A673 (cell line): ENCODE data around the gene SERPINB1.

Experiments
- CTCF ChIP-seq: fragments of 300-800, 200-600 bp; sonication (generic); conservative IDR thresholded peaks from 2 replicates; pipeline ENCODE4 v1.5.1; 2017; ENCODE audit warnings: low read depth, mild to moderate bottlenecking, antibody characterized with exemption, low read length, moderate library complexity, mixed read lengths
- EZH2 ChIP-seq: fragments of 200-600 bp; sonication (generic); IDR thresholded peaks from 2 replicates; pipeline ENCODE4 v1.6.1; 2017; ENCODE audit warnings: borderline replicate concordance, low read depth, mild to moderate bottlenecking, mixed read lengths, antibody characterized with exemption, low read length; ENCODE audit not compliant: poor library complexity, severe bottlenecking

- TF ChIP-seq CTCF (no peak), EZH2 (no peak)
Measured at GRCh38 chr6:2843138-2843740, 1.6 kb upstream of the SERPINB1 start.
